HG02852 (cell line): ENCODE data around the gene PARD6A.
"Not testable (repeated sequence)": the region's sequence is repeated elsewhere in the genome, so short reads cannot be mapped to it uniquely, and the experiment has no call there.

Source experiments
- ATAC-seq: cut with Tn5 transposase; IDR thresholded peaks from one replicate; pipeline ENCODE4 v1.9.1; 2021; ENCODE audit warnings: mild to moderate bottlenecking, moderate library complexity; ENCODE audit not compliant: unreplicated experiment

Gene PARD6A

DNA sequence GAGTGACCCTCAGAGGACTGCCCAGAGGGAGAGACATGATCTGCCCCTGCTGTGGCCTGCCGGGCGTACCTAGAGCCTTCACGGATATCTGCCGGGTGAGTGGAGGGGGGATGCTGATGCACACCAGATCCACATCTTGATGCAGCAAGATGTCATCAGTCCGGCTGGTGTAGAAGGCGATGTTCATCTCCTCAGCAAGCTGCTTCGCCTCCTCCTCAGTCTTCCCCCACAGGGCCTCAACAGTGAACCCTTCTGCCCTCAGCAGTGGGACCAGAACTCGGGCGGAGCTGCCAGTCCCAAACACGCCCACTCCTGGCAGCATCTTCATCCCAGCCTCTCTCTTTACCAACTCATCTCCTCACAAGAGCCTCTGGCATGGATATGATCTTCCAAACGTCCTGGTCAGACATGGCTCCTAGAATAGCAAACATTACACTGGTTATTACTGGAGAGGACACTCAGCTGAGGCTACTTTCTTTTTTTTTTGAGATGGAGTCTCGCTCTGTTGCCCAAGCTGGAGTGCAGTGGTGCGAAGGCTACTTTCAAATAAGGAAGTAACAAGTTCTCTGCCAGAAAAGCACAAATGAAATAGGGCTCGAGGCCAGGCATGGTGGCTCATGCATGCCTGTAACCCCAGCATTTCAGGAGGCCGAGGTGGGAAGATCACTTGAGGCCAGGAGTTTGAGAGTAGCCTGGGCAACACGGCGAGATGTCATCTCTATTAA is 24.8 kb downstream of the PARD6A start:
- no peak for ATAC-seq

DNA sequence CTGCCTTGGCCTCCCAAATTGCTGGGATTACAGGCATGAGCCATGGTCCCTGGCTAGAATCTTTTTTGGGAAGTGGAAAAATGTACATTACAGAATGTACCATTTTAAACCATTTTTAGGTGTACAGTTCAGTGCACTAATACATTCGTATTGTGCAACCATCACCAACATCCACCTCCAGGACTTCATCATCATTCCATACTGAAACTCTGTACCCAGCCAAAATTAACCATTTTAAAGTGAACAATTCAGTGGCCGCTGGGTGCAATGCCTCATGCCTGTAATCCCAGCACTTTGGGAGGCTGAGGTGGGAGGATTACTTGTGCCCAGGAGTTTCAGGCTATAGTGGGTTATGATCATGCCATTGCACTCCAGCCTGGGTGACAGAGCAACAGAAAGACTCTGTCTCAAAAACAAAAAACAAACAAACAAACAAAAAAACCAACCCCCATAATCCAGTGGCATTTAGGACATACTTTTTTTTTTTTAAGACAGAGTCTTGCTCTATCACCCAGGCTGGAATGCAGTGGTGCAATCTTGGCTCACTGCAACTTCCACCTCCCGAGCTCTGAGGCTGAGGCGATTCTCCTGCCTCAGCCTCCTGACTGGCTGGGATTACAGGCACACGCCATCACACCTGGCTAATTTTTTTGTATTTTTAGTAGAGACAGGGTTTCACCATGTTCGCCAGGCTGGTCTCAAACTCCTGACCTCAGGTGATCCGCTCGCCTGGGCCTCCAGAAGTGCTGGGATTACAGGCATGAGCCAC is 32.9 kb downstream of the PARD6A start:
- not testable (repeated sequence) for ATAC-seq

DNA sequence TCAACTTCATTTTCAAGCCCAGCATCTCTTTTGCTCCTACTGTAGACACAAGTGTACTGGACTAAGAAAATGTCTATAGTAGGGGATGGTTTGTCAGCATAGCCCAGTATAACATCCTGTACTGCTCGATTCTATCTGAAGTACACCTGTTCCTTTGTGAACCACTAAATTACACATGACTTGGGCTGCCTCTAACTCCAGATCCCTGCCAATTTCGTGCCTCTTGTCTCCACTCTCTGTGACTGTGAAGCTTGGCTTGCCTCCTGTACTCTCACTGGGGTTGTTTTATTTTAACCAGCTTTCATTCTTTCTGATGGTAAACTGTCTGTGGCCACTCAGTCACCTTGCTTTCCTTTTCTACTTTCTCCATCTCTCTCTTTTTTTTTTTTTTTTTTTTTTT is 33.9 kb downstream of the PARD6A start:
- no peak for ATAC-seq

DNA sequence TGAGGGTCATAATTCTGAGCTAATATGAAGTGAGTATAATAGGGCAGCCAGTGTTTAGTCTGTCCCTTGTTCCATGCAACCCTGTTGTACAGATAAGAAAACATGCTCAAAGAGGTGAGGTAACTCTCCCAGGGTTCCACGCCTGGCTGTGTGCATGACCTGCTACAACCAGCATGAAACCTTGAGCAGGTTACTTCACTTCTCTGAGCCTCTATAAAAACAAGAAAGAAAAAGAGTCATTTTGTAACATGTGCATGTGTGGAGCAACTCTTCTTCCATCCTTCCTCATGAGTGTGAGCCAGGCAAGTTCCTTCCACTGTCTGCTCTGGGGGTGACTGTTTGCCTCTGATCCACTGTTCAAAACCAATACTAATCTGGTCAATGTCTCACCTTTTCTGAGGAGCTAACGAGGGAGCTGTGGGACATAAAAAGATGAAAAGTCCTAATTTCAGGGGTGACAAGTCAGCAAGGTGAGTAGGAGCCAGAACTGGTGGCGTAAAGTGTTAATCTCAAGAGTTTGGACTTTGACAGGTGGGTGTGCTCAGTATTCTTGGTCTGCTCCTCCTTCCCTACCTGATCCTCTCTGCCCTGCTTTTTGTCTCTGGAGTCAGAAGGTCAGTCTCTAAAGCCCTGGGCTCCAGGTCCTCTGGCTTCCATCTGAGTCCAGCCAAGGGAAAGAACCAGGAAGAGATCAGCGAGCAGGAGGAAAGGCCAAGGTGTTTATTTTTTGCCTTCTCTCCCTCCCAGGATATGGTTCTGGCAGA is 36.8 kb downstream of the PARD6A start:
- ATAC-seq: no peak

DNA sequence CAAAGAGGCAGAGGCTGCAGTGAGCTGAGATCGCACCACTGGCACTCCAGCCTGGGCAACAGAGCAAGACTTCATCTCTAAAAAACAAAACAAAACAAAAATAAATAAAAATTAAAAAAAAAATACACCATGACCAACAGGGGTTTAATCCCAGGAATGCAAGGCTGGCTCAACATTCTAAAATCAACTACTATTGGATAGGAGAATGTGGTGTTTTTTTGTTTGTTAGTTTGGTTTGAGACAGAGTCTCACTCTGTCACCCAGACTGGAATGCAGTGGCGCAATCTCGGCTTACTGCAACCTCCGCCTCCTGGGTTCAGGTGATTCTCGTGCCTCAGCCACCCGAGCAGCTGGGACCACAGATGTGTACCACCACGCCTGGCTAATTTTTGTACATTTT is 38.5 kb downstream of the PARD6A start:
- no peak for ATAC-seq

DNA sequence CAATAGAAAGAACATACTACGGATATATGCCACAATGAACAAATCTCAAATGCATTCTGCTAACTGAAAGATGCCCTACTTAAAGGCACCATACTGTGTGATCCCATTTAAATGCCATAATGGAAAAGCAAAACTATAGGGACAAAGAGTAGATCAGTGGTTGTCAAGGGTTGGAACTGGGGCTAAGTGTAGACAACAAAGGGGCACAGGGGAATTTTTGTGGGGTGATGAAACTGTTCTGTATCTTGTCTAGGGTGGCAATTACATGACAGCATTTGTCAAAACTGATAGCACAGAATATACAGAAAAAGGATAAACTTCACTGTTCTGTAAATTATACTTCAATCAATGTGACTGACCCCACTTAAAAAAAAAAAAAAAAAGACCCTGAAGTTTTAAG is 40.7 kb downstream of the PARD6A start:
- no peak for ATAC-seq

DNA sequence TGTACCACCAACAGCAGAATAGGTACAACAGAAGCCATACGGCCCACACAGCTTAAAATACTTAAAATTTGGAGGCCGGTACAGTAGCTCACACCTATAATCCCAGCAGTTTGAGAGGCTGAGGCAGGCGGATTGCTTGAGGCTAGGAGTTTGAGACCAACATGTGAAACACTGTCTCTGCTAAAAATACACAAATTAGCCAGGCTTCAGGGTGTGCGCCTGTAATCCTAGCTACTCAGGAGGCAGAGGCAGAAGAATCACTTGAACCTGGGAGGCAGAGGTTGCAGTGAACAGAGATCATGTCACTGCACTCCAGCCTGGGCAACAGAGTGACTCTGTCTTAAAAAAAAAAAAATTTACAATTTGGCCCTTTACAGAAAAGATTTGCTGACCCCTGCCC is 41.4 kb downstream of the PARD6A start:
- no peak for ATAC-seq

DNA sequence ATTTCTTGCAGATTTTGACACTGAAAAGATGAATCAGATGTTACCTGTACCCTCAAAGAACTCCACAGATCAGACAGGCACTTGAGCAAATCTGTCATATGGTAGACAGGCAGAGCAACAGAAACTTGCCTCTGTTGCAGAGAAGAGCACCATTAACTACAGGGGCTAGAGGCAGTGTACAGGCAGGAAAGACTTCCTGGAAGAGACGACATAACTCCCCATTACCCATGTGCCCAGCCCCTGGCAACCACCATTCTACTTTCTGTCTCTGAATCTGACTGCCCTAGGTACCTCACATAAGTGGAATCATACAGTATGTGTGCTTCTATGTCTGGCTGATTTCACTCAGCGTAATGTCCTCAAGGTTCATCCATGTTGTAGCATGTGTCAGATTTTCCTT is 42.9 kb downstream of the PARD6A start:
- ATAC-seq: no peak

DNA sequence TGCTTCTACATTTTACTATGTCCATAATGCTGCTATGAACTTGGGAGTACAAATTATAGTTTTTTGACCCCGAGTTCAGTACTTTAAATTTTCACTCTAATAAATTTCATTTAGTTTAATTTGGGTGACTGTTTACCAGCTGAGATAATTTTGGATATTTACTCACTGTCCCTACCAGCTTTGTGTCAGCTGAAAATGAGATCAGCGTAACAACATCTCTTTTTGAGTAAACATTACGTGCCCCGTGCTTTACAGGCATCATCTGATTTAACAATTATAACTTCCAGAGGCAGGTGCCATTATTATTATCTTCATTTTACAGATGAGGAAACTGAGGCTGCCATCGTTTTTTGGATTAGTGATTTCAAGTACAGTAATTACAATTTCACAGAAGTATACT is 43.4 kb downstream of the PARD6A start:
- ATAC-seq: no peak

DNA sequence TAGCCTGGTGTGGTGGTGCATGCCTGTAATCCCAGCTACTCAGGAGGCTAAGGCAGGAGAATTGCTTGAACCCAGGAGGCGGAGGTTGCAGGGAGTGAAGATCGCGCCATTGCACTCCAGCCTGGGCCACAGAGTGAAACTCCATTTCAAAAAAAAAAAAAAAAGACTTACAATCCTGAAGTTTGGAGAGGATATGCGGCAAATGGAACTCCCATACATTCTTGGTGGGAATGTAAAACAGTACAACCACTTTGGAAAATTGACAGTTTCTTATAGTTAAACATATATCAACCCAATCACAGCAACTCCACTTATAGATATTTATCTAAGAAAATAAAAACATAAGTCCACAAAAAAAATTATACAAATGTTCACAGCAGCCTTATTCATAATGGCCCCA is 46.5 kb downstream of the PARD6A start:
- ATAC-seq: no peak

DNA sequence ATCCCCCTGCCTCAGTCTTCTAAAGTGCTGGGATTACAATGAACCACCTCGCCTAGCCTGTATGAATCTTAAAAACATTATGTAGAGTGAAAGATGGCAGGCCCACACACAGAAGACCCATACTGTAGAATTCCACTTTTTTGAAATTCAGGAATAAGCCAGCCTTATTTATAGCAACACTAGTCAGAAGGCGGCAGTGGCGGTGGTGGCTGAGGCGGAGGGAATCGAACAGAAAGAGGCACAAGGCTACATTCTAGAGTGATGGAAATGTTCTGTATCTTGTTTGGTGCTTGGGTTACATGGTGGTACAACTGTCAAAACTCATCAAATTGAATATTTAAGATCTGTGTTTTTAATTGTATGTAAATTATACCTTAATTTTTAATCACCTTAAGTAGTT is 47.0 kb downstream of the PARD6A start:
- no peak for ATAC-seq

DNA sequence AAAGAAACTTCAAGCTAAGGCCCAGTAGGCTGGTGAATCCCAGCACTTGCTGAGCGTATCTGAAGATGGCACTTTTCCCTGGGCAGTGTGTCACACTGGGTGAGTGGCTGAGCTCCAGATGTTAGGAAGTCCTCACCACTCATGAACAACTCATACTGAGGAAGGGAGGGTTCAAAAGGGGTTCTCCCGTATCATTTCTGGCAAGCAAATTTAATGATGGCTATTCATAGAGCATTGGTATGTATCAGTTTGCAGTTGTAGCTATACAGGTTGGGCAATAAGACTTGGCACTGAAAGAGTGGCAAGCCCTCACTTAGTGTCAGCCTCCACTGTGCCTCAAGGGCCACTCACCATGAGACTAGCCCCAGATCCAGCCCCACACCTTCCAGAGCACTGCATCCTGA is 47.6 kb downstream of the PARD6A start:
- ATAC-seq: no peak

DNA sequence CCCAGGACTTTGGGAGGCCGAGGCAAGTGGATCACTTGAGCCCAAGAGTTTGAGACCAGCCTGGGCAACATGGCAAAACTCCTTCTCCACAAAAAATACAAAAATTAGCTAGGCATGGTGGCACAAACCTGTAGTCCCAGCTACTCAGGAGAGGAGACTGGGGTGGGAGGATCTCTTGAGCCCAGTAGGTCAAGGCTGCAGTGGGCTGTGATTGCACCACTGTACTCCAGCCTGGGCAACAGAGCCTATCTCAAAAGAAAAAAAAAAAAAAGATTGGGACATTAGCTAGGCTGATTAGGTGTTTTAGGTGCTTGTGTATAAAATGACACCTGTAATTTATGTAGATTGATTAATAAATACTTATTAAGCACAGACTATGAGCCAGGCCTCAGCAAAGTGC is 48.3 kb downstream of the PARD6A start:
- no peak for ATAC-seq

DNA sequence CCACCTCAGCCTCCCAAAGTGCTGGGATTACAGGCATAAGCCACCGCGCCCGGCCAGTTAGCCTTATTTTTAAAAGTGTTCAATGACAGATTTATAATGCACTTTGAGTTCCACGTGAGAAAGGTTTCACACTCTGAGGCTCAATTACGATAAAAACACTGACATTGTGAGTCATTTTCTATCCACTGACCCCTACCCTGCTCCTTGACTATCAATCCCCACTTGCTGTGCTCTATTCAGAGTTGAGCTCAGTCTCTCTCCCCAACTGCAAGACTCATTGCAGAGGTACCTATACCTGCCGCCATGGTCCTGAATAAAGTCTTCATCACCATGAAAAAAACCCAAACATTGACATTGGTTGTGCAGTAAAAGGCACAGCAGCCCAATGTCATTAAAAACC is 49.8 kb downstream of the PARD6A start:
- ATAC-seq: no peak
